ENCODE results near the gene CST6.

The CST6 gene

GRCh38 chr11:66011785-66012303 is at the start of gene CST6:
Gene CST6 (plus strand): TSS chr11:66012008. CDS start chr11:66012045, 37 bp downstream.
- DNase-seq (ENCODE audit: low read depth, low spot score), result no peak
- no peak within 1 kb of the TSS for H3K4me3 ChIP-seq (ENCODE audit: low read depth, low read length)
- TF ChIP-seq CTCF (IDR thresholded peaks at IDR 0.05; ENCODE audit: low read depth, low read length), result no peak
- in situ Hi-C loops (cut with HindIII; ENCODE audit: low sequenced_read_pairs), result no loop called here

GRCh38 chr11:65962141-65962564 is 49.7 kb upstream of the CST6 start:
- DNase-seq (ENCODE audit: low read depth, low spot score), result no peak
- peak overlapping the region; percentile 78 for H3K4me3 ChIP-seq (ENCODE audit: low read depth, low read length)
- TF ChIP-seq CTCF (IDR thresholded peaks at IDR 0.05; ENCODE audit: low read depth, low read length), result no peak
- in situ Hi-C loops (cut with HindIII; ENCODE audit: low sequenced_read_pairs), result no loop called here

GRCh38 chr11:65964906-65965305 is 46.9 kb upstream of the CST6 start:
- no peak for DNase-seq (ENCODE audit: low read depth, low spot score)
- H3K4me3 ChIP-seq (ENCODE audit: low read depth, low read length), result no peak overlapping the region
- TF ChIP-seq CTCF (IDR thresholded peaks at IDR 0.05; ENCODE audit: low read depth, low read length), result no peak
- in situ Hi-C loops (cut with HindIII; ENCODE audit: low sequenced_read_pairs), result no loop called here

GRCh38 chr11:65965986-65966762 is 45.6 kb upstream of the CST6 start:
- in situ Hi-C loops (cut with HindIII; ENCODE audit: low sequenced_read_pairs), result no loop called here
- H3K4me3 ChIP-seq (ENCODE audit: low read depth, low read length), result no peak overlapping the region
- DNase-seq (ENCODE audit: low read depth, low spot score), result no peak
- no peak for TF ChIP-seq CTCF (IDR thresholded peaks at IDR 0.05; ENCODE audit: low read depth, low read length)

GRCh38 chr11:65967329-65967934 is 44.4 kb upstream of the CST6 start:
- DNase-seq (ENCODE audit: low read depth, low spot score), result no peak
- in situ Hi-C loops (cut with HindIII; ENCODE audit: low sequenced_read_pairs), result no loop called here
- H3K4me3 ChIP-seq (ENCODE audit: low read depth, low read length), result no peak overlapping the region
- no peak for TF ChIP-seq CTCF (IDR thresholded peaks at IDR 0.05; ENCODE audit: low read depth, low read length)

GRCh38 chr11:65968600-65969482 is 43.0 kb upstream of the CST6 start:
- in situ Hi-C loops (cut with HindIII; ENCODE audit: low sequenced_read_pairs), result no loop called here
- peak; percentile 4 for DNase-seq (ENCODE audit: low read depth, low spot score)
- no peak for TF ChIP-seq CTCF (IDR thresholded peaks at IDR 0.05; ENCODE audit: low read depth, low read length)
- no peak overlapping the region for H3K4me3 ChIP-seq (ENCODE audit: low read depth, low read length)
